Amniotic stem cell (primary cell): Measurements from ENCODE around the gene PLAAT1.

Source experiments
- DNase-seq: peaks from one replicate; lab custom pipeline; 2025; lab: John Stamatoyannopoulos, UW

Gene PLAAT1

GRCh38 chr3:193240850-193241706 lies at the start of gene PLAAT1:
PLAAT1 (plus strand) TSS chr3:193241222; CDS start chr3:193255651, 14,429 bp downstream.
- DNase-seq: peak; percentile 1

- no peak for DNase-seq
Measured at GRCh38 chr3:193194371-193194770, 46.7 kb upstream of the PLAAT1 start.

- DNase-seq: no peak
Measured at GRCh38 chr3:193196746-193197145, 44.3 kb upstream of the PLAAT1 start.

- no peak for DNase-seq
Measured at GRCh38 chr3:193207290-193208273, 33.4 kb upstream of the PLAAT1 start.

GRCh38 chr3:193210618-193211017 lies 30.4 kb upstream of the PLAAT1 start:
- no peak for DNase-seq

- no peak for DNase-seq
Measured at GRCh38 chr3:193211173-193211572, 29.8 kb upstream of the PLAAT1 start.

- no peak for DNase-seq
Measured at GRCh38 chr3:193211984-193212383, 29.0 kb upstream of the PLAAT1 start.

GRCh38 chr3:193212844-193213243 lies 28.2 kb upstream of the PLAAT1 start:
- no peak for DNase-seq

- no peak for DNase-seq
Measured at GRCh38 chr3:193214445-193214844, 26.6 kb upstream of the PLAAT1 start.

- no peak for DNase-seq
Measured at GRCh38 chr3:193225302-193226125, 15.5 kb upstream of the PLAAT1 start.

GRCh38 chr3:193228206-193228605 lies 12.8 kb upstream of the PLAAT1 start:
- no peak for DNase-seq

GRCh38 chr3:193229851-193230420 lies 11.1 kb upstream of the PLAAT1 start:
- no peak for DNase-seq

GRCh38 chr3:193230610-193231009 lies 10.4 kb upstream of the PLAAT1 start:
- no peak for DNase-seq

GRCh38 chr3:193231201-193231600 lies 9.8 kb upstream of the PLAAT1 start:
- DNase-seq: no peak

GRCh38 chr3:193236599-193236998 lies 4.4 kb upstream of the PLAAT1 start:
- DNase-seq: no peak

- DNase-seq: no peak
Measured at GRCh38 chr3:193237030-193237429, 4.0 kb upstream of the PLAAT1 start.

- DNase-seq: no peak
Measured at GRCh38 chr3:193240436-193240849, 579 bp upstream of the PLAAT1 start.

- no peak for DNase-seq
Measured at GRCh38 chr3:193241716-193242115, 694 bp downstream of the PLAAT1 start.

GRCh38 chr3:193243571-193243970 lies 2.5 kb downstream of the PLAAT1 start:
- DNase-seq: no peak

- DNase-seq: no peak
Measured at GRCh38 chr3:193248848-193249468, 7.9 kb downstream of the PLAAT1 start.

- no peak for DNase-seq
Measured at GRCh38 chr3:193250492-193250891, 9.5 kb downstream of the PLAAT1 start.
